GM23338 (cell line): ENCODE measurements around the gene THSD8. TPM values are rescaled to one million over a fixed set of nuclear protein-coding genes. Genes with fewer than 3 reads are reported as not detected.
A peak's percentile ranks its signal among the peaks of the same experiment; 100 is the strongest.
"Not testable (repeated sequence)": the region's sequence is repeated elsewhere in the genome, so short reads cannot be mapped to it uniquely, and the experiment has no call there.

Experiments
- ATAC-seq: fragments of 200-7000 bp; cut with Tn5 transposase; 3 replicates; pipeline ENCODE4 v1.9.1; 2020
- DNase-seq: peaks from one replicate; pipeline ENCODE4 v3.0.0-alpha.2; 2015; ENCODE audit warnings: low spot score
- H2AFZ ChIP-seq: fragments of 200-600 bp; sonication (generic); 2 replicates; pipeline ENCODE4 v1.8.0; 2016; ENCODE audit warnings: antibody characterized with exemption, mild to moderate bottlenecking, moderate library complexity
- H3F3A ChIP-seq: fragments of 200-600 bp; sonication (generic); replicated peaks from 2 replicates; pipeline ENCODE4 v1.8.0; 2017; ENCODE audit warnings: antibody characterized with exemption, mixed run types, low read depth
- H3K27ac ChIP-seq: fragments of 200-600 bp; sonication (generic); 2 replicates; pipeline ENCODE4 v1.6.1; 2016; ENCODE audit warnings: low read depth
- H3K27me3 ChIP-seq: fragments of 200-600 bp; sonication (generic); 2 replicates; pipeline ENCODE4 v1.8.0; 2016; ENCODE audit warnings: mild to moderate bottlenecking, mixed run types, moderate library complexity; ENCODE audit not compliant: insufficient read depth
- H3K36me3 ChIP-seq: fragments of 200-600 bp; sonication (generic); 2 replicates; pipeline ENCODE4 v1.8.0; 2016; ENCODE audit warnings: mild to moderate bottlenecking; ENCODE audit not compliant: insufficient read depth
- H3K4me1 ChIP-seq: fragments of 200-600 bp; sonication (generic); 2 replicates; pipeline ENCODE4 v1.8.0; 2016; ENCODE audit warnings: mild to moderate bottlenecking, moderate library complexity; ENCODE audit not compliant: insufficient read depth
- H3K4me2 ChIP-seq: fragments of 200-600 bp; sonication (generic); 2 replicates; pipeline ENCODE4 v1.7.1; 2017; ENCODE audit warnings: mixed run types
- H3K4me3 ChIP-seq: fragments of 200-600 bp; sonication (generic); 2 replicates; pipeline ENCODE4 v1.6.1; 2016; ENCODE audit warnings: mixed run types
- H3K79me2 ChIP-seq: fragments of 200-600 bp; sonication (generic); replicated peaks from 2 replicates; pipeline ENCODE4 v1.8.0; 2017; ENCODE audit warnings: mild to moderate bottlenecking; ENCODE audit not compliant: insufficient read depth
- H3K9me2 ChIP-seq: fragments of 200-600 bp; sonication (generic); 2 replicates; pipeline ENCODE4 v1.8.0; 2017; ENCODE audit not compliant: insufficient read depth
- H4K20me1 ChIP-seq: fragments of 200-600 bp; sonication (generic); replicated peaks from 2 replicates; pipeline ENCODE4 v1.8.0; 2017; ENCODE audit warnings: mild to moderate bottlenecking; ENCODE audit not compliant: insufficient read depth
- H3K27ac Mint-ChIP-seq: 2 replicates; pipeline ENCODE4 v1.8.0; 2020; ENCODE audit warnings: inconsistent platforms, mild to moderate bottlenecking, moderate library complexity, mixed read lengths
- H3K27me3 Mint-ChIP-seq: 3 replicates; pipeline ENCODE4 v1.8.0; 2022; ENCODE audit warnings: low read depth, mild to moderate bottlenecking, moderate library complexity, mixed read lengths, inconsistent platforms; ENCODE audit not compliant: insufficient read depth, poor library complexity
- H3K36me3 Mint-ChIP-seq: 3 replicates; pipeline ENCODE4 v1.8.0; 2021; ENCODE audit warnings: low read depth, mild to moderate bottlenecking, inconsistent platforms, moderate library complexity, mixed read lengths
- H3K4me1 Mint-ChIP-seq: 3 replicates; pipeline ENCODE4 v1.8.0; 2020; ENCODE audit warnings: mild to moderate bottlenecking, inconsistent platforms, mixed read lengths
- H3K4me3 Mint-ChIP-seq: 3 replicates; pipeline ENCODE4 v1.8.0; 2021; ENCODE audit warnings: moderate library complexity, mild to moderate bottlenecking, inconsistent platforms, mixed read lengths
- H3K9me3 Mint-ChIP-seq: 3 replicates; pipeline ENCODE4 v1.8.0; 2020; ENCODE audit warnings: moderate library complexity, mild to moderate bottlenecking, inconsistent platforms, mixed read lengths
- CREB1 ChIP-seq: fragments of 250-450 bp; sonication (Bioruptor Pico); IDR thresholded peaks from 2 replicates; pipeline ENCODE4 v1.5.0; 2020; ENCODE audit warnings: low read depth, mild to moderate bottlenecking, moderate library complexity
- JUNB ChIP-seq: IDR thresholded peaks from one replicate; pipeline ENCODE4 v1.6.1; 2016; ENCODE audit warnings: antibody characterized with exemption; ENCODE audit not compliant: unreplicated experiment
- REST ChIP-seq: IDR thresholded peaks from one replicate; pipeline ENCODE4 v1.6.1; 2018; ENCODE audit warnings: antibody characterized with exemption; ENCODE audit not compliant: unreplicated experiment
- STAT1 ChIP-seq: IDR thresholded peaks from one replicate; pipeline ENCODE4 v1.6.1; 2016; ENCODE audit warnings: antibody characterized with exemption; ENCODE audit not compliant: unreplicated experiment
- ZNF114 ChIP-seq: fragments of 250-450 bp; sonication (Bioruptor Pico); IDR thresholded peaks from 2 replicates; pipeline ENCODE4 v1.5.0; 2020; ENCODE audit warnings: mild to moderate bottlenecking, moderate library complexity
- polyA plus RNA-seq: library from polyadenylated mRNA; unstranded; fragments of >200 nt; fragmentation: Nextera tagmentation; extraction: Ambion mirVana; gene quantifications from 2 replicates; pipeline ENCODE4 v1.2.1, GENCODE V29; 2016
- total RNA-seq: library from RNA; depleted of rRNA; stranded (reverse); fragments of >200 nt; shearing (Covaris generic); gene quantifications from 2 replicates; pipeline ENCODE4 v1.2.3, GENCODE V29; 2014
- TF ChIP-seq, protein P1 (sequence below), 2 experiments: fragments of 200-600 bp in 1 of 2; sonication (generic) in 1 of 2; conservative IDR thresholded peaks; 2 replicates each; pipeline versions ENCODE4 v1.5.1 to v1.6.1; 2016 to 2017; ENCODE audit warnings: antibody characterized with exemption in 2 of 2, low read depth in 2 of 2, mild to moderate bottlenecking in 2 of 2, moderate library complexity in 1 of 2
- TF ChIP-seq, protein P2 (sequence below): fragments of 250-450 bp; sonication (Bioruptor Pico); IDR thresholded peaks from 2 replicates; pipeline ENCODE4 v1.5.0; 2020; ENCODE audit warnings: mild to moderate bottlenecking, moderate library complexity

Gene THSD8
- total and polyA plus RNA-seq, 2 experiments from 2014 or later = 0.38 to 38.5 TPM

- H3K4me3 ChIP-seq, H3K27me3 ChIP-seq, H3K4me3 Mint-ChIP-seq, H3K4me2 ChIP-seq, H3K4me1 Mint-ChIP-seq, H3K79me2 ChIP-seq, H3K9me3 Mint-ChIP-seq, DNase-seq, H2AFZ ChIP-seq, ATAC-seq, H3K4me1 ChIP-seq, H3K36me3 ChIP-seq, H4K20me1 ChIP-seq, H3K27ac ChIP-seq, H3K9me2 ChIP-seq, H3K27ac Mint-ChIP-seq: not testable (repeated sequence)
- H3K27me3 Mint-ChIP-seq = peaks cover 10% of the 10 kb centered on the region
- peaks cover 22% of the 10 kb centered on the region for H3F3A ChIP-seq
- H3K36me3 Mint-ChIP-seq = peaks cover 18% of the 10 kb centered on the region
Measured at GRCh38 chr19:12846613-12847012, 44.7 kb downstream of the THSD8 start.

DNA sequence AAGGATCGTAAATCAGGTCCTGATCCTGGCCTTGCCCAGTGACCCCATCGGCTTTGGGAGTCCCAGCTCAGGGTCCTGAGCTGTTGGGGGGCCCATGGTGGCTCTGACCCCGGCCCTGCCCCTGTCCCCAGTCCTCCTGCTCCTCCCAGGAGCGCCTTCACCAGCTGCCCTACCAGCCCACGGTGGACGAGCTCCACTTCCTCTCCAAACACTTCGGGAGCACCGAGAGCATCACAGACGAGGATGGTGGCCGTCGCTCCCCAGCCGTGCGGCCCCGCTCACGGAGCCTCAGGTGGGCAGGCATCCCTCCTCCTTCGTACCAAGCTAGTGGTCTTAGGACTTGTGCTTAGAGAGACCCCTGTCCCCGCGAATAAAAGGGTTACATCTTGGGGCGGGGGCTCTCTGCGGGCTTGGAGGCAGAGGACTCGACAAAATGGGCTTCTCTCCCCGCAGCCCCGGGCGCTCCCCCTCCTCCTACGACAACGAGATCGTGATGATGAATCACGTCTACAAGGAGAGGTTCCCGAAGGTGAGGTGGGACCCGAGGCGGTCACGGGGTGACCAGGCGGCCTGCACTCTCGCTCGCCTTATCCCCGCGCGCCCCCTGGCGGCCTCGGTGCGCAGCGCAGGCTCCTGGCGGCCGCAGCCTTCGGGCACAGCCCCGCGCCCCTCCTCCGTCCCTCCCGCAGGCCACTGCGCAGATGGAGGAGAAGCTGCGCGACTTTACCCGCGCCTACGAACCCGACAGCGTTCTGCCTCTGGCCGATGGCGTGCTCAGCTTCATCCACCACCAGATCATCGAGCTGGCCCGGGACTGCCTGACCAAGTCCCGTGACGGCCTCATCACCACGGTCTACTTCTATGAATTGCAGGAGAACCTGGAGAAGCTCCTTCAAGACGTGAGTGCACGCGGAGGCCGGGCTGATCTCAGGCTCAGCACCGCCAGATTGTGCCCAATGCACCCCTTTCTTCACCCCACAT, 45.6 kb downstream of the THSD8 start:
- Mint-ChIP-seq H3K27ac (no peak overlapping the region), H3K9me3 (no peaks in the 10 kb centered on the region), H3K4me3 (peak overlapping the region; percentile 45; the same call in 2 of the 3 replicates), H3K36me3 (peaks cover 14% of the 10 kb centered on the region), H3K27me3 (peaks cover 6% of the 10 kb centered on the region), H3K4me1 (peaks cover 6% of the 10 kb centered on the region; the same call in 2 of the 3 replicates)
- peak; percentile 93 for DNase-seq
- Histone ChIP-seq H4K20me1 (peaks cover 4% of the 10 kb centered on the region; the same call in 1 of the 2 replicates), H3K79me2 (no peaks in the 10 kb centered on the region; the same call in 1 of the 2 replicates), H3K4me2 (peak overlapping the region; percentile 84), H3K9me2 (no peaks in the 10 kb centered on the region), H3K4me1 (0 out of 2 replicates have a peak, but pooled peaks cover 4% of the 10 kb centered on the region), H3F3A (peaks cover 17% of the 10 kb centered on the region), H3K4me3 (peak overlapping the region; percentile 57), H3K27me3 (no peaks in the 10 kb centered on the region), H3K36me3 (no peaks in the 10 kb centered on the region), H2AFZ (peak overlapping the region; percentile 96; the same call in 1 of the 2 replicates), H3K27ac (no peak overlapping the region)
- ATAC-seq = peak; percentile 99
- TF ChIP-seq CREB1 (CRISPR knock-in tag) (0 out of 2 replicates have a peak, but pooled peaks have one; percentile 36), REST (no peak), STAT1 (no peak), ZNF114 (CRISPR knock-in tag) (no peak), JUNB (no peak)
- TF ChIP-seq, protein P1, sequence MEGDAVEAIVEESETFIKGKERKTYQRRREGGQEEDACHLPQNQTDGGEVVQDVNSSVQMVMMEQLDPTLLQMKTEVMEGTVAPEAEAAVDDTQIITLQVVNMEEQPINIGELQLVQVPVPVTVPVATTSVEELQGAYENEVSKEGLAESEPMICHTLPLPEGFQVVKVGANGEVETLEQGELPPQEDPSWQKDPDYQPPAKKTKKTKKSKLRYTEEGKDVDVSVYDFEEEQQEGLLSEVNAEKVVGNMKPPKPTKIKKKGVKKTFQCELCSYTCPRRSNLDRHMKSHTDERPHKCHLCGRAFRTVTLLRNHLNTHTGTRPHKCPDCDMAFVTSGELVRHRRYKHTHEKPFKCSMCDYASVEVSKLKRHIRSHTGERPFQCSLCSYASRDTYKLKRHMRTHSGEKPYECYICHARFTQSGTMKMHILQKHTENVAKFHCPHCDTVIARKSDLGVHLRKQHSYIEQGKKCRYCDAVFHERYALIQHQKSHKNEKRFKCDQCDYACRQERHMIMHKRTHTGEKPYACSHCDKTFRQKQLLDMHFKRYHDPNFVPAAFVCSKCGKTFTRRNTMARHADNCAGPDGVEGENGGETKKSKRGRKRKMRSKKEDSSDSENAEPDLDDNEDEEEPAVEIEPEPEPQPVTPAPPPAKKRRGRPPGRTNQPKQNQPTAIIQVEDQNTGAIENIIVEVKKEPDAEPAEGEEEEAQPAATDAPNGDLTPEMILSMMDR (conservative IDR thresholded peaks at IDR 0.05; ENCODE audit: low read depth in 2 of 2) = peak; percentile 89 to 99
- TF ChIP-seq, protein P2, sequence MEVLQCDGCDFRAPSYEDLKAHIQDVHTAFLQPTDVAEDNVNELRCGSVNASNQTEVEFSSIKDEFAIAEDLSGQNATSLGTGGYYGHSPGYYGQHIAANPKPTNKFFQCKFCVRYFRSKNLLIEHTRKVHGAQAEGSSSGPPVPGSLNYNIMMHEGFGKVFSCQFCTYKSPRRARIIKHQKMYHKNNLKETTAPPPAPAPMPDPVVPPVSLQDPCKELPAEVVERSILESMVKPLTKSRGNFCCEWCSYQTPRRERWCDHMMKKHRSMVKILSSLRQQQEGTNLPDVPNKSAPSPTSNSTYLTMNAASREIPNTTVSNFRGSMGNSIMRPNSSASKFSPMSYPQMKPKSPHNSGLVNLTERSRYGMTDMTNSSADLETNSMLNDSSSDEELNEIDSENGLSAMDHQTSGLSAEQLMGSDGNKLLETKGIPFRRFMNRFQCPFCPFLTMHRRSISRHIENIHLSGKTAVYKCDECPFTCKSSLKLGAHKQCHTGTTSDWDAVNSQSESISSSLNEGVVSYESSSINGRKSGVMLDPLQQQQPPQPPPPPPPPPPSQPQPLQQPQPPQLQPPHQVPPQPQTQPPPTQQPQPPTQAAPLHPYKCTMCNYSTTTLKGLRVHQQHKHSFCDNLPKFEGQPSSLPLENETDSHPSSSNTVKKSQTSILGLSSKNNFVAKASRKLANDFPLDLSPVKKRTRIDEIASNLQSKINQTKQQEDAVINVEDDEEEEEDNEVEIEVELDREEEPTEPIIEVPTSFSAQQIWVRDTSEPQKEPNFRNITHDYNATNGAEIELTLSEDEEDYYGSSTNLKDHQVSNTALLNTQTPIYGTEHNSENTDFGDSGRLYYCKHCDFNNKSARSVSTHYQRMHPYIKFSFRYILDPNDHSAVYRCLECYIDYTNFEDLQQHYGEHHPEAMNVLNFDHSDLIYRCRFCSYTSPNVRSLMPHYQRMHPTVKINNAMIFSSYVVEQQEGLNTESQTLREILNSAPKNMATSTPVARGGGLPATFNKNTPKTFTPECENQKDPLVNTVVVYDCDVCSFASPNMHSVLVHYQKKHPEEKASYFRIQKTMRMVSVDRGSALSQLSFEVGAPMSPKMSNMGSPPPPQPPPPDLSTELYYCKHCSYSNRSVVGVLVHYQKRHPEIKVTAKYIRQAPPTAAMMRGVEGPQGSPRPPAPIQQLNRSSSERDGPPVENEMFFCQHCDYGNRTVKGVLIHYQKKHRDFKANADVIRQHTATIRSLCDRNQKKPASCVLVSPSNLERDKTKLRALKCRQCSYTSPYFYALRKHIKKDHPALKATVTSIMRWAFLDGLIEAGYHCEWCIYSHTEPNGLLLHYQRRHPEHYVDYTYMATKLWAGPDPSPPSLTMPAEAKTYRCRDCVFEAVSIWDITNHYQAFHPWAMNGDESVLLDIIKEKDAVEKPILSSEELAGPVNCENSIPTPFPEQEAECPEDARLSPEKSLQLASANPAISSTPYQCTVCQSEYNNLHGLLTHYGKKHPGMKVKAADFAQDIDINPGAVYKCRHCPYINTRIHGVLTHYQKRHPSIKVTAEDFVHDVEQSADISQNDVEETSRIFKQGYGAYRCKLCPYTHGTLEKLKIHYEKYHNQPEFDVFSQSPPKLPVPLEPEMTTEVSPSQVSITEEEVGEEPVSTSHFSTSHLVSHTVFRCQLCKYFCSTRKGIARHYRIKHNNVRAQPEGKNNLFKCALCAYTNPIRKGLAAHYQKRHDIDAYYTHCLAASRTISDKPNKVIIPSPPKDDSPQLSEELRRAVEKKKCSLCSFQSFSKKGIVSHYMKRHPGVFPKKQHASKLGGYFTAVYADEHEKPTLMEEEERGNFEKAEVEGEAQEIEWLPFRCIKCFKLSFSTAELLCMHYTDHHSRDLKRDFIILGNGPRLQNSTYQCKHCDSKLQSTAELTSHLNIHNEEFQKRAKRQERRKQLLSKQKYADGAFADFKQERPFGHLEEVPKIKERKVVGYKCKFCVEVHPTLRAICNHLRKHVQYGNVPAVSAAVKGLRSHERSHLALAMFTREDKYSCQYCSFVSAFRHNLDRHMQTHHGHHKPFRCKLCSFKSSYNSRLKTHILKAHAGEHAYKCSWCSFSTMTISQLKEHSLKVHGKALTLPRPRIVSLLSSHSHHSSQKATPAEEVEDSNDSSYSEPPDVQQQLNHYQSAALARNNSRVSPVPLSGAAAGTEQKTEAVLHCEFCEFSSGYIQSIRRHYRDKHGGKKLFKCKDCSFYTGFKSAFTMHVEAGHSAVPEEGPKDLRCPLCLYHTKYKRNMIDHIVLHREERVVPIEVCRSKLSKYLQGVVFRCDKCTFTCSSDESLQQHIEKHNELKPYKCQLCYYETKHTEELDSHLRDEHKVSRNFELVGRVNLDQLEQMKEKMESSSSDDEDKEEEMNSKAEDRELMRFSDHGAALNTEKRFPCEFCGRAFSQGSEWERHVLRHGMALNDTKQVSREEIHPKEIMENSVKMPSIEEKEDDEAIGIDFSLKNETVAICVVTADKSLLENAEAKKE (CRISPR knock-in tag) = no peak
